IMR-90 (cell line): ENCODE measurements around the gene ADIRF. TPM values are rescaled to one million over a fixed set of nuclear protein-coding genes. Genes with fewer than 3 reads are reported as not detected.

Experiments
- ATAC-seq: fragments of 200-7000 bp; cut with Tn5 transposase; 2 replicates; pipeline ENCODE4 v1.9.1; 2020; ENCODE audit warnings: low read depth, mild to moderate bottlenecking, moderate library complexity
- BruUV-seq: library from RNA; stranded (reverse); fragments of 400-500 nt; replicated peaks from 2 replicates; lab custom pipeline; 2021; lab: Mats Ljungman, UMichigan
- CTCF ChIA-PET: fragments of 300-600 bp; formaldehyde crosslinking; extraction: SDS; loops from one replicate; lab custom pipeline; 2021; ENCODE audit warnings: antibody characterized with exemption; lab: Yijun Ruan, JAX
- POLR2A ChIA-PET: fragments of 300-600 bp; sonication (Branson Sonifier 250); formaldehyde crosslinking; loops from one replicate; lab custom pipeline; 2022; ENCODE audit warnings: antibody characterized with exemption; ENCODE audit not compliant: unreplicated experiment; lab: Charles Lee
- DNase-seq: peaks from one replicate; pipeline ENCODE4 v3.0.0; 2013
- H2AFZ ChIP-seq: replicated peaks from 2 replicates; pipeline ENCODE3; 2013; ENCODE audit warnings: low read length, mild to moderate bottlenecking; ENCODE audit not compliant: poor library complexity
- H2AK5ac ChIP-seq: 2 replicates; pipeline ENCODE4 v1.6.1; 2013; ENCODE audit warnings: low read depth, low read length, inconsistent platforms
- H2AK9ac ChIP-seq: replicated peaks from 2 replicates; pipeline ENCODE3; 2013; ENCODE audit warnings: mild to moderate bottlenecking, low read depth, low read length, moderate library complexity; ENCODE audit not compliant: poor library complexity
- H2BK120ac ChIP-seq: 2 replicates; pipeline ENCODE4 v1.6.1; 2013; ENCODE audit warnings: low read depth, low read length, inconsistent platforms
- H2BK15ac ChIP-seq: 3 replicates; pipeline ENCODE4 v1.6.1; 2013; ENCODE audit warnings: low read depth, low read length, inconsistent platforms
- H2BK20ac ChIP-seq: 2 replicates; pipeline ENCODE4 v1.6.1; 2013; ENCODE audit warnings: low read depth, mild to moderate bottlenecking, inconsistent platforms, low read length, moderate library complexity
- H2BK5ac ChIP-seq: 2 replicates; pipeline ENCODE4 v1.6.1; 2013; ENCODE audit warnings: mild to moderate bottlenecking, low read depth, low read length, inconsistent platforms; ENCODE audit not compliant: poor library complexity, severe bottlenecking
- H3K14ac ChIP-seq: replicated peaks from 2 replicates; pipeline ENCODE4 v1.6.1; 2013; ENCODE audit warnings: low read depth, low read length, inconsistent platforms
- H3K18ac ChIP-seq: 2 replicates; pipeline ENCODE4 v1.6.1; 2013; ENCODE audit warnings: low read depth, low read length, control low read depth
- H3K23ac ChIP-seq: 2 replicates; pipeline ENCODE4 v1.6.1; 2013; ENCODE audit warnings: low read depth, low read length, inconsistent platforms
- H3K27ac ChIP-seq: 2 replicates; pipeline ENCODE4 v1.5.1; 2013; ENCODE audit warnings: mild to moderate bottlenecking, control low read depth, low read length; ENCODE audit not compliant: insufficient read depth
- H3K27me3 ChIP-seq: 2 replicates; pipeline ENCODE4 v1.6.1; 2013; ENCODE audit warnings: low read length; ENCODE audit not compliant: control insufficient read depth, insufficient read depth
- H3K36me3 ChIP-seq: 2 replicates; pipeline ENCODE4 v1.6.1; 2013; ENCODE audit warnings: low read length, mixed read lengths; ENCODE audit not compliant: control insufficient read depth, insufficient read depth
- H3K4ac ChIP-seq: 2 replicates; pipeline ENCODE4 v1.6.1; 2013; ENCODE audit warnings: low read depth, low read length, inconsistent platforms
- H3K4me1 ChIP-seq: 2 replicates; pipeline ENCODE4 v1.6.1; 2013; ENCODE audit warnings: low read length, mixed read lengths; ENCODE audit not compliant: control insufficient read depth, insufficient read depth
- H3K4me2 ChIP-seq: 2 replicates; pipeline ENCODE4 v1.6.1; 2013; ENCODE audit warnings: low read depth, mild to moderate bottlenecking, control low read depth, low read length, moderate library complexity
- H3K4me3 ChIP-seq: 2 replicates; pipeline ENCODE4 v1.5.1; 2013; ENCODE audit warnings: low read depth, mild to moderate bottlenecking, control low read depth, low read length, moderate library complexity; ENCODE audit not compliant: insufficient read depth
- H3K56ac ChIP-seq: 2 replicates; pipeline ENCODE4 v1.6.1; 2013; ENCODE audit warnings: low read length, inconsistent platforms; ENCODE audit not compliant: insufficient read depth; ENCODE audit errors: extremely low read depth
- H3K79me1 ChIP-seq, 2 experiments: 2 replicates each; pipeline ENCODE4 v1.6.1; 2013; ENCODE audit warnings: low read length in 2 of 2, inconsistent platforms in 1 of 2, low read depth in 1 of 2
- H3K9ac ChIP-seq: 2 replicates; pipeline ENCODE4 v1.6.1; 2013; ENCODE audit warnings: low read depth, low read length, control low read depth
- H3K9me1 ChIP-seq: 2 replicates; pipeline ENCODE4 v1.6.1; 2013; ENCODE audit warnings: low read length, inconsistent platforms; ENCODE audit not compliant: insufficient read depth
- H3K9me3 ChIP-seq: 2 replicates; pipeline ENCODE4 v1.6.1; 2013; ENCODE audit warnings: low read length; ENCODE audit not compliant: control insufficient read depth, insufficient read depth
- H4K20me1 ChIP-seq: 2 replicates; pipeline ENCODE4 v1.6.1; 2013; ENCODE audit warnings: low read length, inconsistent platforms; ENCODE audit not compliant: insufficient read depth
- H4K5ac ChIP-seq: 2 replicates; pipeline ENCODE4 v1.6.1; 2013; ENCODE audit warnings: mild to moderate bottlenecking, low read depth, low read length, control low read depth
- H4K8ac ChIP-seq, 2 experiments: 2 replicates each; pipeline ENCODE4 v1.6.1; 2013; ENCODE audit warnings: low read depth in 2 of 2, low read length in 2 of 2, control low read depth in 1 of 2, inconsistent platforms in 1 of 2
- H4K91ac ChIP-seq: 2 replicates; pipeline ENCODE4 v1.6.1; 2013; ENCODE audit warnings: low read depth, low read length, inconsistent platforms; ENCODE audit not compliant: insufficient read depth
- CEBPB ChIP-seq: IDR thresholded peaks from 2 replicates; pipeline ENCODE4 v1.6.1; 2012; ENCODE audit warnings: low read depth, low read length, improper control_type of control experiment
- ELK1 ChIP-seq: fragments of 150-350 bp; IDR thresholded peaks from 2 replicates; pipeline ENCODE4 v1.6.1; 2016; ENCODE audit warnings: low read depth, mild to moderate bottlenecking, low read length, moderate library complexity, borderline replicate concordance
- dilution Hi-C: fragments of 300-500 bp; cut with HindIII; formaldehyde crosslinking; loops from one replicate; pipeline ENCODE4 v1.14.3; 2018; ENCODE audit warnings: low sequenced_read_pairs; ENCODE audit not compliant: unreplicated experiment
- in situ Hi-C: fragments of 300-500 bp; cut with MboI; formaldehyde crosslinking; loops from 3 replicates; pipeline ENCODE4 v1.14.3; 2019; ENCODE audit warnings: low sequenced_read_pairs, inconsistent platforms, mixed read lengths
- intact Hi-C: fragments of 100-400 bp; cut with micrococcal nuclease; formaldehyde crosslinking; loops from 2 replicates; pipeline ENCODE4 v1.10.0; 2022
- polyA plus RNA-seq, 3 experiments: library from polyadenylated mRNA; depleted of rRNA; stranded (reverse); fragments of >200 nt; gene quantifications; 2 replicates each; pipeline ENCODE4 v1.2.3, GENCODE V29; 2012; ENCODE audit warnings: low replicate concordance in 1 of 3
- total RNA-seq: library from RNA; depleted of rRNA; stranded (reverse); fragments of >200 nt; gene quantifications from 2 replicates; pipeline ENCODE4 v1.2.3, GENCODE V29; 2012

ADIRF gene
- total and polyA plus RNA-seq, 2 of the 4 experiments (the other 2 are of a cell fraction) = 2.3 to 7.2 TPM

GRCh38 chr10:86992456-86992855, 24.2 kb downstream of the ADIRF start:
- BruUV-seq = no TSS peak
- no peak overlapping the region for H2BK20ac ChIP-seq
- H3K9me1 ChIP-seq = no peaks in the 10 kb centered on the region
- no peaks in the 10 kb centered on the region for H3K4me1 ChIP-seq
- H4K8ac ChIP-seq = no peak overlapping the region
- no peaks in the 10 kb centered on the region for H3K79me1 ChIP-seq
- no peak overlapping the region for H3K9ac ChIP-seq
- no peak overlapping the region for H3K4me2 ChIP-seq
- H3K36me3 ChIP-seq = no peaks in the 10 kb centered on the region
- no peak overlapping the region for H3K4me3 ChIP-seq
- no peak for ATAC-seq
- no peaks in the 10 kb centered on the region for H3K9me3 ChIP-seq
- no peak overlapping the region for H4K5ac ChIP-seq
- no peak overlapping the region for H2AFZ ChIP-seq
- intact Hi-C loops (no loop called here), in situ Hi-C loops (no loop called here), dilution Hi-C loops (no loop called here)
- no peak overlapping the region for H3K56ac ChIP-seq
- H3K23ac ChIP-seq = no peak overlapping the region
- no peak overlapping the region for H3K27ac ChIP-seq
- POLR2A ChIA-PET = no interaction called here
- TF ChIP-seq CEBPB (peak; percentile 34; the same call in 1 of the 2 replicates), ELK1 (no peak)
- H3K14ac ChIP-seq = no peak overlapping the region
- CTCF ChIA-PET = no interaction called here
- H2AK9ac ChIP-seq = no peak overlapping the region
- H2AK5ac ChIP-seq = no peak overlapping the region
- H4K91ac ChIP-seq = no peak overlapping the region
- no peak overlapping the region for H2BK120ac ChIP-seq
- DNase-seq = no peak
- no peak overlapping the region for H3K18ac ChIP-seq
- H2BK15ac ChIP-seq = no peak overlapping the region
- H2BK5ac ChIP-seq = no peak overlapping the region
- no peak overlapping the region for H3K4ac ChIP-seq
- H4K20me1 ChIP-seq = no peaks in the 10 kb centered on the region
- peaks cover 5% of the 10 kb centered on the region; the same call in 1 of the 2 replicates for H3K27me3 ChIP-seq
